Astrocyte (in vitro differentiated cells and primary cell): ENCODE results near the gene RELN.

ENCODE experiments used
- EZH2 ChIP-seq: IDR thresholded peaks from 2 replicates; pipeline ENCODE4 v1.6.1; 2012; ENCODE audit warnings: mild to moderate bottlenecking, low read length, inconsistent platforms; ENCODE audit not compliant: insufficient read depth
- TF ChIP-seq, protein P1 (sequence below): IDR thresholded peaks from 2 replicates; pipeline ENCODE4 v1.5.1; 2011; ENCODE audit warnings: low read depth, mild to moderate bottlenecking, inconsistent platforms, low read length, moderate library complexity; ENCODE audit not compliant: insufficient read depth

DNA sequence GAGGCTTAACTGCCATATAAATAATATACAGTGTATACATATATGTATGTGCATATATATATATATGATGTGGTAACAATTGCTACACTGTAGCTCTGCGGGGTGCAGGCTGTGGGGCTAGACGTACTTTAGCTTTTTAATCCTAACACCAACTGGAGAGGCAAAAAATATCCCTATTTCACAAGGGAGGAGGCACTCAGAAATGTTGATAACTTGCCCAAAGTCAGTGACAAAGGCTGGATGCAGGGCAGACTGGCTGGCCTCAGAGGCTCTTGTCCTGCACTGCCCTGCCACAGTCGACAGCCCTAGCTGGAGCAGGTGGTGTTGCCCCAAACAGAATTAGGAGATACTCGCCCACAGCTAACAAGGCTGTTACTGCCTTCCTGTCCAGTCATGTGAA, 1.5 kb upstream of the RELN start:
- TF ChIP-seq EZH2: no peak
- TF ChIP-seq, protein P1, sequence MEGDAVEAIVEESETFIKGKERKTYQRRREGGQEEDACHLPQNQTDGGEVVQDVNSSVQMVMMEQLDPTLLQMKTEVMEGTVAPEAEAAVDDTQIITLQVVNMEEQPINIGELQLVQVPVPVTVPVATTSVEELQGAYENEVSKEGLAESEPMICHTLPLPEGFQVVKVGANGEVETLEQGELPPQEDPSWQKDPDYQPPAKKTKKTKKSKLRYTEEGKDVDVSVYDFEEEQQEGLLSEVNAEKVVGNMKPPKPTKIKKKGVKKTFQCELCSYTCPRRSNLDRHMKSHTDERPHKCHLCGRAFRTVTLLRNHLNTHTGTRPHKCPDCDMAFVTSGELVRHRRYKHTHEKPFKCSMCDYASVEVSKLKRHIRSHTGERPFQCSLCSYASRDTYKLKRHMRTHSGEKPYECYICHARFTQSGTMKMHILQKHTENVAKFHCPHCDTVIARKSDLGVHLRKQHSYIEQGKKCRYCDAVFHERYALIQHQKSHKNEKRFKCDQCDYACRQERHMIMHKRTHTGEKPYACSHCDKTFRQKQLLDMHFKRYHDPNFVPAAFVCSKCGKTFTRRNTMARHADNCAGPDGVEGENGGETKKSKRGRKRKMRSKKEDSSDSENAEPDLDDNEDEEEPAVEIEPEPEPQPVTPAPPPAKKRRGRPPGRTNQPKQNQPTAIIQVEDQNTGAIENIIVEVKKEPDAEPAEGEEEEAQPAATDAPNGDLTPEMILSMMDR: no peak
